ENCODE measurements around the gene AMPH. TPM values are rescaled to one million over a fixed set of nuclear protein-coding genes. Genes with fewer than 3 reads are reported as not detected.
A peak's percentile ranks its signal among the peaks of the same experiment; 100 is the strongest.

AMPH gene
- total and polyA plus RNA-seq, 2 of the 4 experiments (the other 2 are of a cell fraction): 3.9 to 4.8 TPM

DNA sequence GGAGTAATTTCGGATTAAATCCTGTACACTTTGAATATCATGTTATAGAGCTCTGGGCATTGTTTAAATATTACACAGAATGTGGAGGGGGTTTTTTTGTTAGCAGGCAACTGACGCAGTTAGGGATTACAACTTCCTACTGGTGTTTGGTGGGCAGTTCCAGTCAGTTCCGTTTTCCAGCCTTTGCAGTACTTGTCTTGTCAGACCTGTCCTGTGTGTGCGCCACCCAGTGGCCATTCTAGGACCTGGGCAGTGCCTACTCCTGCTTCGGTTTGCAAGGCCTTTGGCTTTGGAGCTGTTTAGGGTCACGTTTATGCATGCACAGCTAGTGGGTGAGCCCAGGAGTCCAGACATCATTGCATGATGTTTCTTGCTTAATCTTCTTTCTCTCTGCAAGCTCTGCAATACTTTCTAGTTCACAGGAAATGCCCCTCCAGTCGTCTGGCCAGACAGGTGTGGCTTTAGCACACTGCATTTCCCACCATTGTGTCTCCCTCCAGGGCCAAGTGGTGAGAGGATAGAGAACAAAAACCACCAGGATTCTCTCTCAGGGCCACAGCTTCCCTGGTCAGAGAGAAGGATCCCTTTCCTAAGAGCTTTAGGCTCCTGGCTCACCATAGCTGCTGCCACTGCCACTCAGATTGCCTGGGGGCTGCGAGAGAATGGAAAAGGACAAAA is 261.2 kb downstream of the AMPH start:
- Histone ChIP-seq H4K5ac (ENCODE audit: low read depth, low read length) (no peak overlapping the region), H2BK5ac (ENCODE audit: low read depth, low read length, poor library complexity, severe bottlenecking) (no peak overlapping the region), H3K4me2 (ENCODE audit: low read depth, low read length) (no peak overlapping the region), H3K27me3 (ENCODE audit: control insufficient read depth, insufficient read depth, low read length) (no peaks in the 10 kb centered on the region), H2AK9ac (replicated peaks; ENCODE audit: low read depth, low read length, poor library complexity) (no peak overlapping the region), H3K36me3 (ENCODE audit: control insufficient read depth, insufficient read depth, low read length) (no peaks in the 10 kb centered on the region), H3K14ac (replicated peaks; ENCODE audit: low read depth, low read length) (no peak overlapping the region), H4K20me1 (ENCODE audit: insufficient read depth, low read length) (no peaks in the 10 kb centered on the region), H3K4ac (ENCODE audit: low read depth, low read length) (no peak overlapping the region), H2BK15ac (ENCODE audit: low read depth, low read length) (no peak overlapping the region), H2BK120ac (ENCODE audit: low read depth, low read length) (no peak overlapping the region), H3K9me3 (ENCODE audit: control insufficient read depth, insufficient read depth, low read length) (no peaks in the 10 kb centered on the region), H3K79me1 (ENCODE audit: low read depth in 1 of 2, low read length in 2 of 2) (no peaks in the 10 kb centered on the region), H3K18ac (ENCODE audit: low read depth, low read length) (no peak overlapping the region), H3K23ac (ENCODE audit: low read depth, low read length) (no peak overlapping the region), H3K56ac (ENCODE audit: extremely low read depth, insufficient read depth, low read length) (no peak overlapping the region), H3K4me1 (ENCODE audit: control insufficient read depth, insufficient read depth, low read length) (no peaks in the 10 kb centered on the region), H3K9ac (ENCODE audit: low read depth, low read length) (no peak overlapping the region), H4K8ac (ENCODE audit: low read depth in 2 of 2, low read length in 2 of 2) (0 out of 4 replicates have a peak overlapping the region, but pooled peaks of 1 of the 2 experiments have one; percentile 50), H4K91ac (ENCODE audit: insufficient read depth, low read depth, low read length) (no peak overlapping the region), H3K27ac (ENCODE audit: insufficient read depth, low read length) (no peak overlapping the region), H3K4me3 (ENCODE audit: insufficient read depth, low read depth, low read length) (no peak overlapping the region), H3K9me1 (ENCODE audit: insufficient read depth, low read length) (no peaks in the 10 kb centered on the region), H2AFZ (replicated peaks; ENCODE audit: low read length, poor library complexity) (peak overlapping the region; percentile 52), H2AK5ac (ENCODE audit: low read depth, low read length) (no peak overlapping the region), H2BK20ac (ENCODE audit: low read depth, low read length) (no peak overlapping the region)
- WGBS, 2 experiments (ENCODE audit: extremely low coverage in 2 of 2, insufficient read length in 1 of 2): 5% methylated on average over 4 of the region's 8 CpGs; no CpG with 5 or more reads in 1 of the 2 experiments
- TF ChIP-seq RAD21 (IDR thresholded peaks at IDR 0.05; ENCODE audit: low read length): peak; percentile 35
- TF ChIP-seq, protein P1, sequence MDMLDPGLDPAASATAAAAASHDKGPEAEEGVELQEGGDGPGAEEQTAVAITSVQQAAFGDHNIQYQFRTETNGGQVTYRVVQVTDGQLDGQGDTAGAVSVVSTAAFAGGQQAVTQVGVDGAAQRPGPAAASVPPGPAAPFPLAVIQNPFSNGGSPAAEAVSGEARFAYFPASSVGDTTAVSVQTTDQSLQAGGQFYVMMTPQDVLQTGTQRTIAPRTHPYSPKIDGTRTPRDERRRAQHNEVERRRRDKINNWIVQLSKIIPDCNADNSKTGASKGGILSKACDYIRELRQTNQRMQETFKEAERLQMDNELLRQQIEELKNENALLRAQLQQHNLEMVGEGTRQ (IDR thresholded peaks at IDR 0.05; ENCODE audit: low read depth, low read length): no peak
- no peak for TF ChIP-seq RCOR1 (IDR thresholded peaks at IDR 0.05; ENCODE audit: insufficient replicate concordance, low read length)
- no peak for TF ChIP-seq CEBPB (IDR thresholded peaks at IDR 0.05; ENCODE audit: low read depth, low read length)
- TF ChIP-seq NFE2L2 (IDR thresholded peaks at IDR 0.05; ENCODE audit: low read depth, low read length): no peak
- TF ChIP-seq CHD1 (IDR thresholded peaks at IDR 0.05; ENCODE audit: low read depth, low read length): no peak
- no peak for TF ChIP-seq POLR2A (IDR thresholded peaks at IDR 0.05; ENCODE audit: low read depth, low read length)
- no peak for TF ChIP-seq MAFK (IDR thresholded peaks at IDR 0.05; ENCODE audit: low read depth, low read length)
- TF ChIP-seq, protein P2, sequence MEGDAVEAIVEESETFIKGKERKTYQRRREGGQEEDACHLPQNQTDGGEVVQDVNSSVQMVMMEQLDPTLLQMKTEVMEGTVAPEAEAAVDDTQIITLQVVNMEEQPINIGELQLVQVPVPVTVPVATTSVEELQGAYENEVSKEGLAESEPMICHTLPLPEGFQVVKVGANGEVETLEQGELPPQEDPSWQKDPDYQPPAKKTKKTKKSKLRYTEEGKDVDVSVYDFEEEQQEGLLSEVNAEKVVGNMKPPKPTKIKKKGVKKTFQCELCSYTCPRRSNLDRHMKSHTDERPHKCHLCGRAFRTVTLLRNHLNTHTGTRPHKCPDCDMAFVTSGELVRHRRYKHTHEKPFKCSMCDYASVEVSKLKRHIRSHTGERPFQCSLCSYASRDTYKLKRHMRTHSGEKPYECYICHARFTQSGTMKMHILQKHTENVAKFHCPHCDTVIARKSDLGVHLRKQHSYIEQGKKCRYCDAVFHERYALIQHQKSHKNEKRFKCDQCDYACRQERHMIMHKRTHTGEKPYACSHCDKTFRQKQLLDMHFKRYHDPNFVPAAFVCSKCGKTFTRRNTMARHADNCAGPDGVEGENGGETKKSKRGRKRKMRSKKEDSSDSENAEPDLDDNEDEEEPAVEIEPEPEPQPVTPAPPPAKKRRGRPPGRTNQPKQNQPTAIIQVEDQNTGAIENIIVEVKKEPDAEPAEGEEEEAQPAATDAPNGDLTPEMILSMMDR (conservative IDR thresholded peaks at IDR 0.05; ENCODE audit: low read depth, low read length): peak; percentile 70
- no peak for TF ChIP-seq SMC3 (IDR thresholded peaks at IDR 0.05; ENCODE audit: low read depth, low read length)
- TF ChIP-seq FOS (IDR thresholded peaks at IDR 0.05; ENCODE audit: low read depth, low read length): no peak
- no peak for TF ChIP-seq RFX5 (IDR thresholded peaks at IDR 0.05; ENCODE audit: low read depth, low read length)
- no peak for TF ChIP-seq MXI1 (IDR thresholded peaks at IDR 0.05; ENCODE audit: borderline replicate concordance, low read depth, low read length)
- TF ChIP-seq, protein P3, sequence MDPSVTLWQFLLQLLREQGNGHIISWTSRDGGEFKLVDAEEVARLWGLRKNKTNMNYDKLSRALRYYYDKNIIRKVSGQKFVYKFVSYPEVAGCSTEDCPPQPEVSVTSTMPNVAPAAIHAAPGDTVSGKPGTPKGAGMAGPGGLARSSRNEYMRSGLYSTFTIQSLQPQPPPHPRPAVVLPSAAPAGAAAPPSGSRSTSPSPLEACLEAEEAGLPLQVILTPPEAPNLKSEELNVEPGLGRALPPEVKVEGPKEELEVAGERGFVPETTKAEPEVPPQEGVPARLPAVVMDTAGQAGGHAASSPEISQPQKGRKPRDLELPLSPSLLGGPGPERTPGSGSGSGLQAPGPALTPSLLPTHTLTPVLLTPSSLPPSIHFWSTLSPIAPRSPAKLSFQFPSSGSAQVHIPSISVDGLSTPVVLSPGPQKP (IDR thresholded peaks at IDR 0.05; ENCODE audit: borderline replicate concordance, low read depth, low read length): no peak
- no TSS peak for BruUV-seq (replicated peaks)
- in situ Hi-C loops (cut with MboI; ENCODE audit: low sequenced_read_pairs) (no loop called here), intact Hi-C loops (cut with micrococcal nuclease) (loop anchor here (1.0 to 5.0 kb wide), 2 partner anchors 264 to 468 kb away; no protein-coding TSS in a partner anchor), dilution Hi-C loops (cut with HindIII; ENCODE audit: low sequenced_read_pairs, unreplicated experiment) (no loop called here)
- DNase-seq (peak; percentile 85), ATAC-seq (ENCODE audit: low read depth) (peak; percentile 97)
- ChIA-PET POLR2A (ENCODE audit: unreplicated experiment) (no interaction called here), CTCF (interaction anchor here (0.6 to 3.5 kb wide), 11 partner anchors 10 to 1642 kb away, joined by 3 to 14 read pairs (median 4); no protein-coding TSS in a partner anchor)
